Measurements from ENCODE around the gene TMEM129. TPM values are rescaled to one million over a fixed set of nuclear protein-coding genes. Genes with fewer than 3 reads are reported as not detected.

The TMEM129 gene
- total and polyA plus RNA-seq, 2 experiments from 2014 or later: 16.4 to 64.4 TPM

GRCh38 chr4:1755297-1755696 is 34.2 kb upstream of the TMEM129 start:
- H3K36me3 ChIP-seq (ENCODE audit: insufficient read depth): no peaks in the 10 kb centered on the region
- no peak overlapping the region for H2AFZ ChIP-seq
- no peaks in the 10 kb centered on the region for H3K36me3 Mint-ChIP-seq (ENCODE audit: low read depth)
- H3K4me3 Mint-ChIP-seq: no peak overlapping the region
- H3K4me1 ChIP-seq (ENCODE audit: insufficient read depth): no peaks in the 10 kb centered on the region
- DNase-seq (ENCODE audit: low spot score) (no peak), ATAC-seq (no peak)
- no peaks in the 10 kb centered on the region for H3K9me2 ChIP-seq (ENCODE audit: insufficient read depth)
- no peak for TF ChIP-seq CREB1 (CRISPR knock-in tag; IDR thresholded peaks at IDR 0.05; ENCODE audit: low read depth)
- TF ChIP-seq ZNF114 (CRISPR knock-in tag; IDR thresholded peaks at IDR 0.05): no peak
- no peak for TF ChIP-seq STAT1 (IDR thresholded peaks at IDR 0.05; ENCODE audit: unreplicated experiment)
- no peaks in the 10 kb centered on the region for H3K27me3 ChIP-seq (ENCODE audit: insufficient read depth)
- no peak overlapping the region for H3K27ac ChIP-seq (ENCODE audit: low read depth)
- no peaks in the 10 kb centered on the region for H3F3A ChIP-seq (replicated peaks; ENCODE audit: low read depth)
- H3K27me3 Mint-ChIP-seq (ENCODE audit: insufficient read depth, low read depth, poor library complexity): no peaks in the 10 kb centered on the region
- H3K9me3 Mint-ChIP-seq: no peaks in the 10 kb centered on the region
- no peak overlapping the region for H3K27ac Mint-ChIP-seq
- H4K20me1 ChIP-seq (replicated peaks; ENCODE audit: insufficient read depth): no peaks in the 10 kb centered on the region
- H3K4me1 Mint-ChIP-seq: peaks cover 5% of the 10 kb centered on the region
- no peaks in the 10 kb centered on the region for H3K79me2 ChIP-seq (replicated peaks; ENCODE audit: insufficient read depth)
- H3K4me3 ChIP-seq: no peak overlapping the region
- no peak overlapping the region for H3K4me2 ChIP-seq

- H3K4me3 Mint-ChIP-seq: no peak overlapping the region
- H3K9me2 ChIP-seq (ENCODE audit: insufficient read depth): no peaks in the 10 kb centered on the region
- H3K36me3 ChIP-seq (ENCODE audit: insufficient read depth): no peaks in the 10 kb centered on the region
- H4K20me1 ChIP-seq (replicated peaks; ENCODE audit: insufficient read depth): no peaks in the 10 kb centered on the region
- H3K4me2 ChIP-seq: no peak overlapping the region
- no peak overlapping the region for H3K4me3 ChIP-seq
- H3K4me1 Mint-ChIP-seq: peaks cover 5% of the 10 kb centered on the region
- H3K27ac Mint-ChIP-seq: no peak overlapping the region
- no peak overlapping the region for H2AFZ ChIP-seq
- TF ChIP-seq ZNF114 (CRISPR knock-in tag; IDR thresholded peaks at IDR 0.05): no peak
- H3K27me3 Mint-ChIP-seq (ENCODE audit: insufficient read depth, low read depth, poor library complexity): no peaks in the 10 kb centered on the region
- H3K79me2 ChIP-seq (replicated peaks; ENCODE audit: insufficient read depth): no peaks in the 10 kb centered on the region
- no peaks in the 10 kb centered on the region for H3K9me3 Mint-ChIP-seq
- ATAC-seq: no peak
- no peaks in the 10 kb centered on the region for H3F3A ChIP-seq (replicated peaks; ENCODE audit: low read depth)
- no peaks in the 10 kb centered on the region for H3K4me1 ChIP-seq (ENCODE audit: insufficient read depth)
- H3K36me3 Mint-ChIP-seq (ENCODE audit: low read depth): no peaks in the 10 kb centered on the region
- DNase-seq (ENCODE audit: low spot score): no peak
- no peaks in the 10 kb centered on the region for H3K27me3 ChIP-seq (ENCODE audit: insufficient read depth)
- no peak overlapping the region for H3K27ac ChIP-seq (ENCODE audit: low read depth)
Observed at GRCh38 chr4:1754336-1754735, 33.2 kb upstream of the TMEM129 start.

- H3K27me3 Mint-ChIP-seq (ENCODE audit: insufficient read depth, low read depth, poor library complexity): no peaks in the 10 kb centered on the region
- DNase-seq (ENCODE audit: low spot score) (no peak), ATAC-seq (no peak)
- no peaks in the 10 kb centered on the region for H3K4me1 ChIP-seq (ENCODE audit: insufficient read depth)
- H3K4me3 Mint-ChIP-seq: no peak overlapping the region
- no peaks in the 10 kb centered on the region for H3K36me3 Mint-ChIP-seq (ENCODE audit: low read depth)
- no peak overlapping the region for H3K27ac ChIP-seq (ENCODE audit: low read depth)
- no peaks in the 10 kb centered on the region for H4K20me1 ChIP-seq (replicated peaks; ENCODE audit: insufficient read depth)
- H3K27ac Mint-ChIP-seq: no peak overlapping the region
- peaks cover 5% of the 10 kb centered on the region; the same call in 2 of the 3 replicates for H3K4me1 Mint-ChIP-seq
- no peak overlapping the region for H2AFZ ChIP-seq
- no peaks in the 10 kb centered on the region for H3K36me3 ChIP-seq (ENCODE audit: insufficient read depth)
- no peaks in the 10 kb centered on the region for H3K9me3 Mint-ChIP-seq
- H3K4me2 ChIP-seq: no peak overlapping the region
- H3F3A ChIP-seq (replicated peaks; ENCODE audit: low read depth): no peaks in the 10 kb centered on the region
- H3K4me3 ChIP-seq: no peak overlapping the region
- no peaks in the 10 kb centered on the region for H3K79me2 ChIP-seq (replicated peaks; ENCODE audit: insufficient read depth)
- no peaks in the 10 kb centered on the region for H3K9me2 ChIP-seq (ENCODE audit: insufficient read depth)
- H3K27me3 ChIP-seq (ENCODE audit: insufficient read depth): no peaks in the 10 kb centered on the region
- no peak for TF ChIP-seq ETS1 (IDR thresholded peaks at IDR 0.05)
- TF ChIP-seq ZNF331 (CRISPR knock-in tag; IDR thresholded peaks at IDR 0.05; ENCODE audit: low read depth): no peak
- no peak for TF ChIP-seq EZH2 (IDR thresholded peaks at IDR 0.05; ENCODE audit: low read depth, unreplicated experiment)
- no peak for TF ChIP-seq CREB1 (CRISPR knock-in tag; IDR thresholded peaks at IDR 0.05; ENCODE audit: low read depth)
- no peak for TF ChIP-seq POLR2AphosphoS5 (IDR thresholded peaks at IDR 0.05; ENCODE audit: low read depth)
- no peak for TF ChIP-seq REST (IDR thresholded peaks at IDR 0.05; ENCODE audit: unreplicated experiment)
Observed at GRCh38 chr4:1753697-1754311, 32.7 kb upstream of the TMEM129 start.

Data from GM23338 (cell line).